Activated B cell treated with CpG ODN at 0.5 μM for 24 hours (primary cell): ENCODE results near the gene AFF1. TPM values are rescaled to one million over a fixed set of nuclear protein-coding genes. Genes with fewer than 3 reads are reported as not detected.
A peak's percentile ranks its signal among the peaks of the same experiment; 100 is the strongest.
"Not testable (repeated sequence)": the region's sequence is repeated elsewhere in the genome, so short reads cannot be mapped to it uniquely, and the experiment has no call there.

Experiments used
- ATAC-seq: fragments of 200-7000 bp; cut with Tn5 transposase; one replicate; pipeline ENCODE4 v1.10.0; 2021; ENCODE audit warnings: low read depth, mild to moderate bottlenecking, moderate library complexity
- CTCF ChIA-PET: fragments of 350-600 bp; sonication (Branson Sonifier 250); formaldehyde crosslinking; loops from one replicate; lab custom pipeline; 2021; ENCODE audit warnings: antibody characterized with exemption; lab: Charles Lee
- POLR2A ChIA-PET: fragments of 350-600 bp; sonication (Branson Sonifier 250); formaldehyde crosslinking; loops from one replicate; lab custom pipeline; 2021; ENCODE audit warnings: antibody characterized with exemption; lab: Charles Lee
- DNase-seq: peaks from one replicate; pipeline ENCODE4 v3.0.0; 2022
- H3K27ac Mint-ChIP-seq: one replicate; pipeline ENCODE4 v1.8.0; 2020; ENCODE audit warnings: mixed read lengths
- H3K27me3 Mint-ChIP-seq: one replicate; pipeline ENCODE4 v1.8.0; 2021; ENCODE audit warnings: mixed read lengths
- H3K36me3 Mint-ChIP-seq: one replicate; pipeline ENCODE4 v1.8.0; 2021; ENCODE audit warnings: low read depth, mixed read lengths
- H3K4me1 Mint-ChIP-seq: one replicate; pipeline ENCODE4 v1.8.0; 2021; ENCODE audit warnings: mixed read lengths
- H3K4me3 Mint-ChIP-seq: one replicate; pipeline ENCODE4 v1.8.0; 2020; ENCODE audit warnings: mild to moderate bottlenecking, mixed read lengths
- H3K9me3 Mint-ChIP-seq: one replicate; pipeline ENCODE4 v1.8.0; 2020; ENCODE audit warnings: mixed read lengths
- CTCF ChIP-seq: fragments of 200-600 bp; IDR thresholded peaks from one replicate; pipeline ENCODE4 v1.8.0; 2022; ENCODE audit warnings: antibody characterized with exemption, mild to moderate bottlenecking
- intact Hi-C: fragments of 100-400 bp; cut with micrococcal nuclease; formaldehyde crosslinking; loops from one replicate; pipeline ENCODE4 v1.15.1; 2024
- total RNA-seq: library from RNA; stranded (reverse); gene quantifications from 2 replicates; pipeline ENCODE4 v1.2.3, GENCODE V29; 2022

Gene AFF1
- total RNA-seq, 1 donor from 2014 or later = 60.8 TPM

GRCh38 chr4:87035881-87036509, 101.2 kb downstream of the AFF1 start:
- Mint-ChIP-seq H3K36me3 (no peaks in the 10 kb centered on the region), H3K27me3 (no peaks in the 10 kb centered on the region), H3K4me3 (no peak overlapping the region), H3K4me1 (peaks cover 52% of the 10 kb centered on the region), H3K27ac (no peak overlapping the region), H3K9me3 (no peaks in the 10 kb centered on the region)
- ChIA-PET CTCF (no interaction called here), POLR2A (interaction anchor here (1.0 kb wide), 2 partner anchors 29 to 38 kb away, joined by 3 read pairs; no protein-coding TSS in a partner anchor)
- intact Hi-C loops = no loop called here
- no peak for TF ChIP-seq CTCF
- no peak for DNase-seq
- ATAC-seq = no peak

- H3K9me3 Mint-ChIP-seq = no peaks in the 10 kb centered on the region
- H3K27ac Mint-ChIP-seq = no peak overlapping the region
- H3K36me3 Mint-ChIP-seq = no peaks in the 10 kb centered on the region
- TF ChIP-seq CTCF = no peak
- no peak for DNase-seq
- H3K4me1 Mint-ChIP-seq = peaks cover 59% of the 10 kb centered on the region
- ChIA-PET POLR2A (interaction anchor here (1.0 kb wide), 2 partner anchors 29 to 37 kb away, joined by 3 read pairs; no protein-coding TSS in a partner anchor), CTCF (no interaction called here)
- no peak for ATAC-seq
- intact Hi-C loops = no loop called here
- no peak overlapping the region for H3K4me3 Mint-ChIP-seq
- no peaks in the 10 kb centered on the region for H3K27me3 Mint-ChIP-seq
Observed at GRCh38 chr4:87036713-87037112, 101.9 kb downstream of the AFF1 start.

- H3K9me3 Mint-ChIP-seq, H3K4me3 Mint-ChIP-seq, intact Hi-C loops, CTCF ChIA-PET, H3K36me3 Mint-ChIP-seq, ATAC-seq, DNase-seq, H3K27me3 Mint-ChIP-seq: not testable (repeated sequence)
- peaks cover 64% of the 10 kb centered on the region for H3K4me1 Mint-ChIP-seq
- peak overlapping the region; percentile 24 for H3K27ac Mint-ChIP-seq
- POLR2A ChIA-PET = interaction anchor here (1.0 kb wide), 2 partner anchors 30 to 37 kb away, joined by 3 read pairs; no protein-coding TSS in a partner anchor
Observed at GRCh38 chr4:87037171-87037570, 102.4 kb downstream of the AFF1 start.

- ATAC-seq (no peak), DNase-seq (no peak)
- Mint-ChIP-seq H3K9me3 (no peaks in the 10 kb centered on the region), H3K36me3 (no peaks in the 10 kb centered on the region), H3K4me3 (peak overlapping the region; percentile 25), H3K27me3 (no peaks in the 10 kb centered on the region), H3K27ac (no peak overlapping the region), H3K4me1 (peaks cover 70% of the 10 kb centered on the region)
- ChIA-PET POLR2A (no interaction called here), CTCF (no interaction called here)
- intact Hi-C loops = loop anchor here (1.0 to 2.0 kb wide), 2 partner anchors 11 to 17 kb away; no protein-coding TSS in a partner anchor
- TF ChIP-seq CTCF = no peak
Observed at GRCh38 chr4:87037671-87038334, 103.0 kb downstream of the AFF1 start.

- H3K27me3 Mint-ChIP-seq = no peaks in the 10 kb centered on the region
- POLR2A ChIA-PET = interaction anchor here (1.1 kb wide), 1 partner anchor 104 kb away, joined by 3 read pairs; the partner anchor contains the start of gene AFF1
- peak overlapping the region; percentile 14 for H3K27ac Mint-ChIP-seq
- H3K36me3 Mint-ChIP-seq = no peaks in the 10 kb centered on the region
- peaks cover 80% of the 10 kb centered on the region for H3K4me1 Mint-ChIP-seq
- DNase-seq (no peak), ATAC-seq (peak; percentile 83)
- CTCF ChIA-PET = no interaction called here
- H3K9me3 Mint-ChIP-seq = no peaks in the 10 kb centered on the region
- intact Hi-C loops = loop anchor here (1.0 to 2.0 kb wide), 2 partner anchors 12 to 16 kb away; no protein-coding TSS in a partner anchor
- no peak for TF ChIP-seq CTCF
- peak overlapping the region; percentile 22 for H3K4me3 Mint-ChIP-seq
Observed at GRCh38 chr4:87038837-87039615, 104.2 kb downstream of the AFF1 start.
